Stimulated activated CD8-positive, alpha-beta memory T cell treated with anti-CD3 and anti-CD28 coated beads, Interleukin-7, amount 100 ng/mL, for 4 hours (primary cell): ENCODE results near the gene PARD6G.
"Not testable (repeated sequence)": the region's sequence is repeated elsewhere in the genome, so short reads cannot be mapped to it uniquely, and the experiment has no call there.

Experiments used
- DNase-seq, 2 donors: peaks; one replicate each; pipeline ENCODE4 v3.0.0-alpha.2; 2020; ENCODE audit warnings: low read depth in 2 of 2

The PARD6G gene

DNA sequence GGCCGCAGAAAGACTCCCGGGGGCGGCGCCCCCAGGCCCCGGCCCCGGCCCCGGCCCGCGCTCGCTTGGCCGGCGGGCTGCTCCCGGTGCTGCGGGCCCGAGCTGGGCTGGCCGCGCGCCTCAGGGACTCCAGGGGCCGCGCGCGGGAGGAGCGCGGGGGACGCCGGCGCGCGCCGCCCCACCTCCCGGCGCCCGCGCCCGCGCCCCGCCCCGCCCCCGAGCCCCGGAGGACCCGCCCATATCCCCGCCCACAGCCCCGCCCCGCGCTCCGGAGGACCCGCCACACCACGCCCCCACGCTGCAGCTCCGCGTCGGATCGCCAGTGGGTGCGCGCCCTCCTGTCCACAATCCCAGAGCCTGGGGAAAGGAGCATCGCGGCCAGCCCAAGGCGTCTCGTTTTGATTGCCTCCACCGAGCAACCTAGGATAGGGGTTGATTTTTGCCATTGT is at the start of gene PARD6G:
PARD6G (minus strand) TSS at position 122 of the 449 bp plus-strand sequence. CDS start 166 bp downstream, outside the sequence.
- DNase-seq = peak; percentile 29 to 55

DNA sequence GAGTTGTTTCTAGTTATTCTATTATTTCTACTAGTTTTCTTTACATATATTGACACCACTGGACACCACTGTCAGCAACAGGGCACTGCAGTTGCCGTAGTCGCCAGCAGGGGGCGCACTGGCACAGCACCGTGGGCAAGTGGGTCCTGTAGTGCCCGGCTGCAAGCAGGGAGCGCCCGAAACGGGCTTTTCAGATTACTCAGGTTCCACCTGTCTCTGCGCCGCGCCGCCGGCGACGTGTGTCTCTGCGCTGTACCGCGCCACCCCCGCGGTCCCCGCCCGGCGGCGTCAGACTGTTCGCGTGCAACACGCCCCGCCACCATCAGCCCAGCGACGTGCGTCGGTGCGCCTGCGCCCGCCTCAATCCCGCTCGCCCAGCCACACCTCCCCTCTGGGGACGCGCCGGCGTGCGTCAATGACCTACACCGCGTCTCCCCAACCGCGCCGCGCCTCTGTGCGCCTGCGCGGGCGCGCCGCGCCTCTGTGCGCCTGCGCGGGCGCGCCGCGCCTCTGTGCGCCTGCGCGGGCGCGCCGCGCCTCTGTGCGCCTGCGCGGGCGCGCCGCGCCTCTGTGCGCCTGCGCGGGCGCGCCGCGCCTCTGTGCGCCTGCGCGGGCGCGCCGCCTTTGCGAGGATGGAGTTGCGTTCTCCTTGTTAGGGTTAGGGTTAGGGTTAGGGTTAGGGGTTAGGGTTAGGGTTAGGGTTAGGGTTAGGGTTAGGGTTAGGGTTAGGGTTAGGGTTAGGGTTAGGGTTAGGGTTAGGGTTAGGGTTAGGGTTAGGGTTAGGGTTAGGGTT is 15.1 kb upstream of the PARD6G start:
- DNase-seq = not testable (repeated sequence)

GRCh38 chr18:80259610-80260009 is 12.3 kb upstream of the PARD6G start:
- DNase-seq = no peak

DNA sequence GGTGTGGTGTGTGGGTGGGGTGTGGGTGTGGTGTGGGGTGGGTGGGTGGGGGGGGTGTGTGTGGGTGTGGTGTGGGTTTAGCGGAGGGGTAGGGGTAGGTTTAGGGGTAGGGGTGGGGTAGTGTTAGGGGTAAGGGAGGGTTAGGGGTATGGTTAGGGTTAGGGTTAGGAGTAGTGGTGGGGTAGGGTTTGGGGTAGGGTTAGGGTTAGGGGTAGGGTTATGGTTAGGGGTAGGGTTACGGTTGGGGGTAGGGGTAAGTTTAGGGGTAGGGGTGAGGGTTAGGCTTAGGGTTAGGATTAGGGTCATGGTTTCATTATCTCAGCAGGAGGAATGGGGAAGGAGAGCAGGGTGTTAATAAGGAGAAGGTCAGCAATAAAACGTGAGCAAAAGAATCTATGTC is 11.3 kb upstream of the PARD6G start:
- no peak for DNase-seq

- DNase-seq = peak; percentile 29 to 46
Measured at GRCh38 chr18:80257579-80258543, 10.5 kb upstream of the PARD6G start.

DNA sequence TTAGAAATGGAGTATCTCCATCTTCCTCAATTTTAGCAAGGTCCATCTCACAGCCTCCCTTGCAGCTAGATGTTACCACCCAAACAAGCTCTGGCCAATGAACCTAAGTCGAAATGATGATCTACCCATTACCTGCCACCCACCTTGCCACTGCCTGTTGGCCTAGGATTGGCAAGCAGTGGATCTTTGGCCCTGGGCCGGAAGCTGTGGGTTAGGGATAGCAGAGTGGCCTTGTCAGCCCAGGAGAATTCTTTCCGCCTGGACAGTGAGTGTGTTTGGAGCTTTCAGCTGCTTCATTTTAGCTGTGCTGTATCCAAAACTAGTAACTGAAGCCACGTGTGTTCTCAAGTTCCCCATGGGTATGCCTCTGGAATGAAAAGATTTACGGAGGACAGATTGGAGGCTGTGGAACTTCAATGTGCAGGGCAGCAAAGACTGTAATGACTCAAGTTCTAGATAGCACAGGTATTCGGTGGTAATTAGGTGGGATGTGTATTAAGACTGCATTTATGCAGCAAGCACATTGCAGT is 7.7 kb upstream of the PARD6G start:
- no peak for DNase-seq

DNA sequence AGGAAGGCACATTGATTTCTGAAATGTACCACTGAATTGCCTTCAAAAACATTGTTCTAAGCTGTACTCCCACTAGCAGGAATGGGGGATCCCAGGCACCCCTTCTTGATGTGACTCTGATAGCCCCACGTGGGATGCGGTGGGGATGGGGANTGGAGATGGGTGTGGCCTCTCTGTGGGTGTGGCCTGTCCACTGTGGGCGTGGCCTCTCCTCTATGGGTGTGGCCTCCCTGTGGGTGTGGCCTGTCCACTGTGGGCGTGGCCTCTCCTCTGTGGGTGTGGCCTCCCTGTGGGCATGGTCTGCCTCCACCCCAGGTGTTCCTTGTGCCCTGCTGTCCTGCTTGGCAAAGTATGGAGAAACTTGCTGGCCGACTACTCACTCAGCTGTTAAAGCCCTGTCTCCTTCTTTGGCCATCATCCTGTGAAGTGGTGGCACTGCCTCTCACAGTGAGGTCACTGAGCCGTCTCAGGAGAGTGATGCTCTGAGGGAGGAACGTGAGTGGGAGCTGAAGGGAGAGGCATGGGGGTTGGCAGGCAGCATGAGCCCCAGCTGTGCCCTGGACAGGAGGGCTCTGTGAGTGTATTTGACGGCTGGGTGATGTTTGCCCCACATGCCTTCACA is 6.7 kb upstream of the PARD6G start:
- no peak for DNase-seq

GRCh38 chr18:80253236-80253635 is 5.9 kb upstream of the PARD6G start:
- no peak for DNase-seq

DNA sequence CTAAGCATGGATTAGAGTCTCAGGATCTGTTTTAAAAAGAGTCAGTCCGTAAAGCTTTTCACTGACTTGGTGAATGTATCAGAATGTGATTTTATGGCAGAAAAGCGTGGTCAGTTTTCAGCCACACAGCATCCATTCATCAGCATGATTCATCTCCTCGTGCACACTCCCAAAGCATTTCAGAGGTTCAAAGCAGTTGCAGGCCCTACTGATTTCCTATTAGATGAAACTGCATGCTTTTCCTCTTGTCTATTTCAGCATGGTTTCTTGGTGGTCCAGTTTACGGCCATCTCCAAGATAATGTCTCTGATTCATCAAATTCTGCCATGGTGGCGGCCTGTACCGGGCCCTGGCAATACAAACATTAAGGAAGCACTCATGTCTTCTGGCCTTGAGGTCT is 4.8 kb upstream of the PARD6G start:
- DNase-seq = no peak

- no peak for DNase-seq
Measured at GRCh38 chr18:80251700-80252099, 4.4 kb upstream of the PARD6G start.

DNA sequence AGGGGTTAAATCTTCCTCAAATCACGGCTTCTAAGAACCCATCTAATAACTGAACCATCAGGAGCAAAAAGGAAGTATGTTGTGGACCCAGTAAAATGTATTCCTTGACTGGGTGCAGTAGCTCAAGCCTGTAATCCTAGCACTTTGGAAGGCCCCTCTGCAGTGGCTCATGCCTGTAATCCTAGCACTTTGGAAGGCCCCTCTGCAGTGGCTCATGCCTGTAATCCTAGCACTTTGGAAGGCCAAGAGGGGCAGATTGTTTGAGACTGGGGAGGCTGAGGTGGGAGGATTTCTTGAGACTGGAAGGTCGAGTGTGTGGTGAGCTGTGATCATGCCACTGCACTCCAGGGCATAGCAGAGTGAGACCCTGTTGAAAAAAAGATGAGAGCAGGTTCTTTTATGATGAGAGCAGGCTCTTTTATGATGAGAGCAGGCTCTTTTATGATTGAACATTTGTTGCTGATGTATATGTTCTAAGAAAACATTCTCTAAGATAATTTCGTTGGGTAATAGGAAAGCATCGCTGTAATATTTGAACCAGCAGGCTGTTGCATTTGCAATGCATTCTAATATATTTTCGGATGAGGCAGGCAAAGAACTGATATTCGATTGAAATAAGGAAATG is 3.5 kb upstream of the PARD6G start:
- DNase-seq = no peak

GRCh38 chr18:80249217-80250093 is 2.1 kb upstream of the PARD6G start:
- DNase-seq = no peak

GRCh38 chr18:80246445-80247392 is 595 bp downstream of the PARD6G start:
- DNase-seq = no peak

DNA sequence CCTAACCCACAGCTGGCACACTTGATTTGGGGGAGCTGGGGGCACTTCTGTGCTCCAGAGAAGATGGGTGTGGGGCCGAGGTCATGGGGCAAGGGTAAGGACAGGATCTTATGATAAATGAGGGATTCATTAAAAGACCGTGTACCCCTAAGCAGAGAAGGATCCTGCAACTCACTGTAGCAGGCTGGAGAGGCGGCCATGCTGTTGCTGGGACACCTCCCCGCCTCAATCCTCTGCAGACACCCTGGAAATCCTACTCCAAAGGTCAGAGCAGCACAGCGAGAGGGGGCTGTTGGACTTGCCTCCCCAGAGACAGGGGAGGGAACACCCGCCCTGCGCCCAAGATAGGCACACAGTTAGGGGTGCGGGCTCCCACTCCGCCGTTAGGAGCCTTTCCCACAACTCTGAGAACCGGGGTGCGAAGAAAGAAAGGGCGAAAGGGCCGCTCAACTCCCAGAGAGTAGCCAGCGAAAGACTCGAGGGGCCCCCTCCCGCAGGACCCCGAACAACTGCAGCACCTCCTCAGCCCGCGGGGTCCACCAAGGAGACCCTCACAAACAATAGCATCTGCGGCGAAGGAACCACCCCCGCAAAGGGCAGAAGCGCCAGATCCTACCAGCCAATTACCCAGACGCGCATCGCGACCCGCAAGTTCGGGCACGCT is 1.4 kb downstream of the PARD6G start:
- DNase-seq = no peak

GRCh38 chr18:80244956-80245730 is 2.2 kb downstream of the PARD6G start:
- no peak for DNase-seq

DNA sequence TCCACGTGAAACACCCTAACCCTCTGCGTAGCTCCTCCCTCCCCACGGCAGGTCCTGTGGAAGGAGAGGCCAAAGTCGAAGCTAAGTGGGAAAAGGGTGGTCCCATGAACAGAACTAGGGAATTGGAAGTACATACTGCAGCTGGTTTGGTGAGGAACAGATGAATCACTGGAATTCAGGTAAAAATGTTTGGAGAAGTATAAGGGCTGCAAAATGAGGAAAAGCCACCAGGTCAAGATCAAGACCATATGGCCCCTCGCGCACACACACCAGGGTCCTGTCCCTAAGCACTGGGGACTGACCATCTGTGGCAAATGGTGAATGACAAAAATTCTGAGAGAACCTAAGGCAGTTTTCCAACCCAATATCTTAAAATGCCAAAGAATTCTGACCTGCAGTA is 3.1 kb downstream of the PARD6G start:
- DNase-seq = no peak

DNA sequence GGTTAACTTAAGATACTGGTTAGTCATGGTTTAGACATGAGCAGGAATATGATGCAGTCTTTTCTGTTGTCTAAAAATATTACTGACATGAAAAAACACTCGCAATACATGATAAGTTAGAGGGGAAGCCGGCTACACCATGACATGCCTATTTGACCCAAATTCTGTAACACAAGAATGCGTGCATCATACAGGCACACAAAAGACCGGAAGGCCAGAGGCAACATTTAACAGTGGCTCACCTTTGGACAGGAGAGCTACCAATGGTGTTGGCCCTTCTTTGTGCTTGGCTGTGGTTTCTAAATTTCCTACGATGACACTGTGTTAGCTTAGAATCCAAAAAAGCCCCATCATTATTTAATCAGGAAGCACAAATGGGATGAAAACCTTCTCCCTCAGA is 4.1 kb downstream of the PARD6G start:
- DNase-seq = no peak
